Astrocyte of the spinal cord (primary cell): ENCODE results near the gene PSPH.
"Not testable (repeated sequence)": the region's sequence is repeated elsewhere in the genome, so short reads cannot be mapped to it uniquely, and the experiment has no call there.

Experiments used
- DNase-seq: peaks from one replicate; pipeline ENCODE4 v3.0.0; 2011; ENCODE audit warnings: low read depth, low spot score
- H3K4me3 ChIP-seq: 2 replicates; pipeline ENCODE4 v1.5.1; 2011; ENCODE audit warnings: low read depth, mild to moderate bottlenecking, low read length, moderate library complexity
- CTCF ChIP-seq: IDR thresholded peaks from 2 replicates; pipeline ENCODE4 v1.5.1; 2012; ENCODE audit warnings: low read depth, mild to moderate bottlenecking, low read length, inconsistent platforms
- in situ Hi-C: cut with HindIII; loops from 2 replicates; pipeline ENCODE4 v1.10.0; 2017; ENCODE audit warnings: low sequenced_read_pairs

The PSPH gene

GRCh38 chr7:56053379-56053778 is 2.1 kb upstream of the PSPH start:
- no peak for DNase-seq
- H3K4me3 ChIP-seq = no peak overlapping the region
- TF ChIP-seq CTCF = no peak
- in situ Hi-C loops = no loop called here

GRCh38 chr7:56051053-56051338 is 248 bp downstream of the PSPH start:
- no peak for TF ChIP-seq CTCF
- in situ Hi-C loops = no loop called here
- DNase-seq = no peak
- H3K4me3 ChIP-seq = peak overlapping the region; percentile 82

- in situ Hi-C loops, H3K4me3 ChIP-seq, DNase-seq: not testable (repeated sequence)
Measured at GRCh38 chr7:56048763-56049162, 2.5 kb downstream of the PSPH start.

DNA sequence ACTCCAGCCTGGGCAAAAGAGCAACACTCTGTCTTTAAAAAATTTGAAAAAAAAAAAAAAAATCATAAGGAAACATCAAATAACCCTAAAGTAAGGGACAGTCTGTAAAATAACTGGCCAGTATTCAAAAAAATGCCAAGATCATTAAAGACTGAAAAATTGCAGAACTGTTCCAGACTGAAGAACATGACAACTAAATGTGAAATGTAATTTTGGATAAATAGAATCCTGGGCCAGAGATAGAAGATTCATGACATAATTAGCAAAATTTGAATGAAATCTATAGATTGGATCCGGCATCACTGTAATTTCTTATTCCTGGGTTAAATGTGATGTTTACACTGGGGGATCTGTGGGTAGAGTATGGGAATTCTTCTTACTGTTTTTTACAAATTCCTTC is 3.0 kb downstream of the PSPH start:
- TF ChIP-seq CTCF = no peak
- no peak overlapping the region for H3K4me3 ChIP-seq
- no peak for DNase-seq
- in situ Hi-C loops = no loop called here

GRCh38 chr7:56047446-56048116 is 3.7 kb downstream of the PSPH start:
- in situ Hi-C loops, DNase-seq, H3K4me3 ChIP-seq: not testable (repeated sequence)

DNA sequence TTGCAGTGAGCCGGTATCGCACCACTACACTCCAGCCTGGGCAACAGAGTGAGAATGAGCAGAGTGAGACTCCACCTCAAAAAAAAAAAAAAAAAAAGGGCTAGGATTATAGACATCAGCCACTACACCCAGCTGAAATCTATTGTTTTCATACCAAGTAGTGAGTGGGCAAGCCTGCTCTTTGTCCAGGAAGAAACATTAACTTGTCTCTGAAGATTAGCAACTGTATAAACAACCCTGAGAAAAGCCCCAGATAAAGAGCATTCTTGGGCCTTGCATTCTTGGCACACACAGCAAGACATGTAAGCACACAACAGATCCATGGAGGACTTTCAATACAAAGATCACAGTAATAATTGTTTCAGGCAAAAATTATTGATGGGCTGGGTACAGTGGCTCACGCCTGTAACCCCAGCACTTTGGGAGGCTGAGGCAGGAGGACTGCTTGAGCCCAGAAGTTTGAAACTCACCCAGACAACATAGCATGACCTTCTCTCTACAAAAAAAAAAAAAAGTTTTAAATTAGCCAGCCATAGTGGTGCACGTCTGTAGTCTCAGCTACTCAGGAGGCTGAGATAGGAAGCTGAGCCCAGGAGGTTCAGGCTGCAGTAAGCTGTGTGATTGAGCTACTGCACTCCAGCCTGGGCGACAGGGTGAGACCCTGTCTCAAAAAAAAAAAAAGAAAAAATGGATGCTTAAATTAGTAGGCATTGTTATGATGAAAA is 4.4 kb downstream of the PSPH start:
- in situ Hi-C loops = no loop called here
- TF ChIP-seq CTCF = no peak
- H3K4me3 ChIP-seq = no peak overlapping the region
- peak; percentile 85 for DNase-seq

- in situ Hi-C loops, H3K4me3 ChIP-seq, DNase-seq: not testable (repeated sequence)
Measured at GRCh38 chr7:56045758-56046157, 5.5 kb downstream of the PSPH start.

DNA sequence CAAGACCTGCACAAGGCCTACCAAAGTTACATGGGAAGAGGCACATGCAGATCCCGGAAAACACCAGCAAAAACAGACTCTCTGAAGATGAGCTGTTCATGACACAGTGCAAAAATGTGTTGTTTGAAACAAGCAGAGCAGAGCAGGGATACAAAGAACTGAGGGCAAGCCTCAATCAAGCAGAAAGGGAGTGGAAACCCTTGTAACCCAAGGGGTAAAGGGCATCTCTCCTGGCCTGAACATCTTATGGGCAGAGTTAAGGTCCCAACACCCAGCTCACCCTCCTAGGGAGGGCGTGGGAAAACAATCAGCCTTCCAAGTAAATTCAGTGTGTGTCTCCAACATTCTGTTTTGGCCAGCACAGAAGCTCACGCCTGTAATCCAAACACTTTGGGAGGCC is 10.5 kb downstream of the PSPH start:
- TF ChIP-seq CTCF = no peak
- in situ Hi-C loops = no loop called here

More for the DNA sequence above, 10.5 kb downstream of the PSPH start:
- no peak for DNase-seq
- no peak overlapping the region for H3K4me3 ChIP-seq
